GM21825 (cell line): ENCODE data around the gene TMCO4.
"Not testable (repeated sequence)": the region's sequence is repeated elsewhere in the genome, so short reads cannot be mapped to it uniquely, and the experiment has no call there.

Experiments used
- ATAC-seq: cut with Tn5 transposase; IDR thresholded peaks from one replicate; pipeline ENCODE4 v1.9.1; 2021; ENCODE audit warnings: mild to moderate bottlenecking, moderate library complexity; ENCODE audit not compliant: unreplicated experiment

Gene TMCO4

DNA sequence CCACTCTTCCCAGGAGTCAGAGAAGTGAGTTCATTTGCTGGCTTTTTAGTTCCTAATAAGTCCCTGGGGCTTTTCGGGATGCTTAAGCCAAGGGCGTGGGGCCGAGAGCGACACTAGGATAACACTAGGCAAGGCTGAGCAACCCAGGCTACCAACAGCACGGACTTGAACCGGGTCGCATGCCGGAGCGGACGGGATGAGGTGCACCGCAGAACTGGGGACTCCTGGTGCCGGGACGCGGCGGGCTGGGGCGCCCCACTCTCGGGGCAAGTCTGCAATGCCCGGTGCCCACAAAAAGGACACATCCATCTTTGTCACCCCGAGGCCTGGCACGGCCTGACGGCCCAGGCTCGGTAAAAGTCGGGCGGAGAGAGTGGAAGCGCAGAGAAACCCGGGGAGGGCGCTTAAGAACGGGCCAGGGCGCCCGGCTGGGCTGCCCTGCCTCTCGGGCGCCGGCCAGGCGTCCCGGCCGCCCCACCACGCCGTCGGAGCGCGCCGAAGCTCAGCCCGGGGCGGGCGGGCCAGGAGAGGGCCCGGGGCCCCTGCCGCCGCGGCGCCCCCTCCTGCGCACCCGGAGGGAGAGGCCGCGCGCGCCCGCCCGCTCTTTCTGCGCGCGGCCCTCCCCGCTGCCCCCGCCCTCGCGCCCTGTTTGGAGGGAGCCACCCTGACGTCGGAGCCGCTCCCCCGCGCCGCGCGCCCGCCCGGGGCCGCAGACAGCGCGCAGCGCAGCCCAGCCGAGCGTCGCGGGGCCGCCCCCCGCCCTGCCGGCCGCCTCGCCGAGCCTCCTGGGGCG is 155.9 kb downstream of the TMCO4 start, which contains the start of gene NBL1:
TSS of gene NBL1 (plus strand) at position 710 of the 793 bp plus-strand sequence. CDS start 10,720 bp downstream, outside the sequence.
- no peak for ATAC-seq

- no peak for ATAC-seq
Measured at GRCh38 chr1:19643121-19643520, 156.6 kb downstream of the TMCO4 start.

DNA sequence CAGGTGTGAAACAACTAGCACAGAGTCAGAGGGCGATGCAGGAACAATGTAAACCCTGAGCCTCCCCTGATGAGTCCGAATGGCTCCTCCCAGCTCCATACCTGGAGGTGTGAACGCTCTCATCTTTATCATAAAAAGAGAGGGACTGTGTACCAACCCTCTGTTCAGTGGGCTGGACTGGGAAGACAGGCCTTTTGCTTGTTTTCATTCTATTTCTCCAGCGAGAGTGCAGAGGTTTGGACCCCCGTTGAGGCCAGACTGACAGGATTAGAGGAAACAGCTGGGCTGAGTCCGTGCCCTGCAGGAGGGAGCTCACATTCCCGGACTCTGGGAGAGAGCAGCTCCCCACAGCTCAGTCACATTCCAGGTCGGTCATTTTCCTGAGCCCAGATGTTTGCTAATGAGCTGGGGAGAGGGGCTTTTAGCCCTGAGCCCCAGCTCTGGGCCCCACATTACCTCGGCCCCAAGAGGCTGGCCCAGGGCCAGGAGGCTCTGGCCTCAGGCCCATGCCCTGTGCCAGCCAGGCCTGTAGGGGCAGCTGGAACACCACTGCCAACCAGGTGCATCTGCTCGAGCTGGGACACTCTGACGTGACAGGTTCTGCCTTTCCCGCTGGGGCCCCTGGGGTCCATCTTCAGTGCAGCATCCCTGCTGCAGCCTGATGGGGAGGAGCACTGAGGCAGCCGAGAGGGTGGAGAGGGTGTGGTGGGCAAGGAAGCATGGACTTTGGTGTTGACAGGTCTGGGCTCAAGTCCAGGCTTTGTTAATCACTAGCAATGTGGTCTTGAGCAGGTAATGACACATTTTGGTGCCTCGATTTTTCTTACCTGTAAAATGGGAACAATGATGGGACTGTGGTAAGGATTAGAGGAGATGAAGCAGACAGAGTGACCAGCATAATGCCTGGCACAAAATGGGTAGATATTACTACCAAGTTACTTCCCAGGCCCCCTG is 159.1 kb downstream of the TMCO4 start:
- no peak for ATAC-seq

GRCh38 chr1:19639999-19640362 is 159.7 kb downstream of the TMCO4 start:
- ATAC-seq = no peak

GRCh38 chr1:19639228-19639627 is 160.5 kb downstream of the TMCO4 start:
- not testable (repeated sequence) for ATAC-seq

- ATAC-seq = no peak
Measured at GRCh38 chr1:19637606-19638005, 162.1 kb downstream of the TMCO4 start.

- not testable (repeated sequence) for ATAC-seq
Measured at GRCh38 chr1:19636749-19637148, 163.0 kb downstream of the TMCO4 start.

GRCh38 chr1:19636065-19636464 is 163.7 kb downstream of the TMCO4 start:
- no peak for ATAC-seq

- ATAC-seq = no peak
Measured at GRCh38 chr1:19635646-19636045, 164.1 kb downstream of the TMCO4 start.

- ATAC-seq = not testable (repeated sequence)
Measured at GRCh38 chr1:19635064-19635463, 164.7 kb downstream of the TMCO4 start.

GRCh38 chr1:19633106-19633505 is 166.6 kb downstream of the TMCO4 start:
- no peak for ATAC-seq
